ENCODE measurements around the gene GMNN. TPM values are rescaled to one million over a fixed set of nuclear protein-coding genes. Genes with fewer than 3 reads are reported as not detected.
A peak's percentile ranks its signal among the peaks of the same experiment; 100 is the strongest.

GMNN gene
- total RNA-seq, 1 donor: 9.4 TPM

- no peak overlapping the region for H3K27ac ChIP-seq (ENCODE audit: low read depth, low read length)
- no peaks in the 10 kb centered on the region for H3K4me1 ChIP-seq (ENCODE audit: insufficient read depth, low read length)
- no peak for DNase-seq (ENCODE audit: insufficient read length, low spot score, missing footprints)
- no peak overlapping the region for H2AFZ ChIP-seq (ENCODE audit: low read length)
- no peak overlapping the region for H3K4me3 ChIP-seq (ENCODE audit: insufficient read depth, low read length)
- no peaks in the 10 kb centered on the region for H3K27me3 ChIP-seq (ENCODE audit: insufficient read depth, low read length)
- TF ChIP-seq CTCF (IDR thresholded peaks at IDR 0.05; ENCODE audit: extremely low read depth, low read depth, low read length): no peak
- H3K4me2 ChIP-seq (ENCODE audit: insufficient read depth, low read length): no peak overlapping the region
- H4K20me1 ChIP-seq (ENCODE audit: insufficient read depth, low read length): no peaks in the 10 kb centered on the region
- no peaks in the 10 kb centered on the region for H3K79me2 ChIP-seq (ENCODE audit: insufficient read depth, low read length)
- H3K9me3 ChIP-seq (ENCODE audit: low read depth, low read length): no peaks in the 10 kb centered on the region
- no peaks in the 10 kb centered on the region for H3K36me3 ChIP-seq (ENCODE audit: insufficient read depth, low read length)
Observed at GRCh38 chr6:24809728-24810127, 35.0 kb downstream of the GMNN start.

GRCh38 chr6:24818346-24818745 lies 43.6 kb downstream of the GMNN start:
- H3K4me3 ChIP-seq (ENCODE audit: insufficient read depth, low read length): no peak overlapping the region

GRCh38 chr6:24821860-24822444 lies 47.2 kb downstream of the GMNN start:
- Histone ChIP-seq H2AFZ (ENCODE audit: low read length) (no peak overlapping the region), H3K9me3 (ENCODE audit: low read depth, low read length) (no peaks in the 10 kb centered on the region), H3K4me3 (ENCODE audit: insufficient read depth, low read length) (no peak overlapping the region), H3K27me3 (ENCODE audit: insufficient read depth, low read length) (no peaks in the 10 kb centered on the region), H3K36me3 (ENCODE audit: insufficient read depth, low read length) (no peaks in the 10 kb centered on the region), H3K4me2 (ENCODE audit: insufficient read depth, low read length) (no peak overlapping the region), H3K79me2 (ENCODE audit: insufficient read depth, low read length) (no peaks in the 10 kb centered on the region), H3K4me1 (ENCODE audit: insufficient read depth, low read length) (peaks cover 10% of the 10 kb centered on the region), H4K20me1 (ENCODE audit: insufficient read depth, low read length) (no peaks in the 10 kb centered on the region), H3K27ac (ENCODE audit: low read depth, low read length) (no peak overlapping the region)
- no peak for TF ChIP-seq CTCF (IDR thresholded peaks at IDR 0.05; ENCODE audit: extremely low read depth, low read depth, low read length)
- no peak for DNase-seq (ENCODE audit: insufficient read length, low spot score, missing footprints)

More at GRCh38 chr6:24818346-24818745, 43.6 kb downstream of the GMNN start:
- Histone ChIP-seq H3K4me2 (ENCODE audit: insufficient read depth, low read length) (no peak overlapping the region), H3K79me2 (ENCODE audit: insufficient read depth, low read length) (no peaks in the 10 kb centered on the region), H2AFZ (ENCODE audit: low read length) (no peak overlapping the region), H3K4me1 (ENCODE audit: insufficient read depth, low read length) (peaks cover 4% of the 10 kb centered on the region), H3K27ac (ENCODE audit: low read depth, low read length) (no peak overlapping the region), H3K36me3 (ENCODE audit: insufficient read depth, low read length) (no peaks in the 10 kb centered on the region), H3K9me3 (ENCODE audit: low read depth, low read length) (no peaks in the 10 kb centered on the region), H4K20me1 (ENCODE audit: insufficient read depth, low read length) (no peaks in the 10 kb centered on the region), H3K27me3 (ENCODE audit: insufficient read depth, low read length) (no peaks in the 10 kb centered on the region)
- no peak for DNase-seq (ENCODE audit: insufficient read length, low spot score, missing footprints)
- TF ChIP-seq CTCF (IDR thresholded peaks at IDR 0.05; ENCODE audit: extremely low read depth, low read depth, low read length): no peak

GRCh38 chr6:24822696-24823095 lies 48.0 kb downstream of the GMNN start:
- peak; percentile 53 for DNase-seq (ENCODE audit: insufficient read length, low spot score, missing footprints)
- H3K4me3 ChIP-seq (ENCODE audit: insufficient read depth, low read length): no peak overlapping the region
- no peaks in the 10 kb centered on the region for H3K27me3 ChIP-seq (ENCODE audit: insufficient read depth, low read length)
- no peak overlapping the region for H2AFZ ChIP-seq (ENCODE audit: low read length)
- H3K4me2 ChIP-seq (ENCODE audit: insufficient read depth, low read length): no peak overlapping the region
- TF ChIP-seq CTCF (IDR thresholded peaks at IDR 0.05; ENCODE audit: extremely low read depth, low read depth, low read length): no peak
- H3K27ac ChIP-seq (ENCODE audit: low read depth, low read length): no peak overlapping the region
- peaks cover 10% of the 10 kb centered on the region for H3K4me1 ChIP-seq (ENCODE audit: insufficient read depth, low read length)
- no peaks in the 10 kb centered on the region for H4K20me1 ChIP-seq (ENCODE audit: insufficient read depth, low read length)
- H3K79me2 ChIP-seq (ENCODE audit: insufficient read depth, low read length): no peaks in the 10 kb centered on the region
- H3K9me3 ChIP-seq (ENCODE audit: low read depth, low read length): no peaks in the 10 kb centered on the region
- H3K36me3 ChIP-seq (ENCODE audit: insufficient read depth, low read length): no peaks in the 10 kb centered on the region

Measured in osteoblast (primary cell).